WTC11 (cell line): ENCODE data around the gene IL9. TPM values are rescaled to one million over a fixed set of nuclear protein-coding genes. Genes with fewer than 3 reads are reported as not detected.

Experiments
- ATAC-seq: fragments of 200-7000 bp; cut with Tn5 transposase; 2 replicates; pipeline ENCODE4 v1.10.0; 2021; ENCODE audit warnings: mild to moderate bottlenecking, moderate library complexity
- CTCF ChIA-PET: fragments of 300-600 bp; sonication (Branson Sonifier 250); formaldehyde crosslinking; loops from one replicate; lab custom pipeline; 2021; ENCODE audit warnings: antibody characterized with exemption; lab: Charles Lee
- POLR2A ChIA-PET: fragments of 350-600 bp; sonication (Branson Sonifier 250); formaldehyde crosslinking; loops from one replicate; lab custom pipeline; 2021; ENCODE audit warnings: antibody characterized with exemption; lab: Charles Lee
- DNase-seq: peaks from one replicate; pipeline ENCODE4 v3.0.0; 2021; ENCODE audit warnings: low spot score
- H3K27ac Mint-ChIP-seq: 2 replicates; pipeline ENCODE4 v1.8.0; 2021; ENCODE audit warnings: mixed read lengths
- H3K27me3 Mint-ChIP-seq: 2 replicates; pipeline ENCODE4 v1.8.0; 2021; ENCODE audit warnings: low read depth, mild to moderate bottlenecking, moderate library complexity, mixed read lengths
- H3K36me3 Mint-ChIP-seq: 2 replicates; pipeline ENCODE4 v1.8.0; 2021; ENCODE audit warnings: mixed read lengths
- H3K4me1 Mint-ChIP-seq: 2 replicates; pipeline ENCODE4 v1.8.0; 2022; ENCODE audit warnings: mixed read lengths
- H3K4me3 Mint-ChIP-seq: 2 replicates; pipeline ENCODE4 v1.8.0; 2021; ENCODE audit warnings: mild to moderate bottlenecking, moderate library complexity, mixed read lengths
- H3K9me3 Mint-ChIP-seq: 2 replicates; pipeline ENCODE4 v1.8.0; 2021; ENCODE audit warnings: mixed read lengths
- AR ChIP-seq: fragments of 250-450 bp; sonication (Bioruptor Pico); IDR thresholded peaks from 2 replicates; pipeline ENCODE4 v1.9.0; 2021; ENCODE audit warnings: mild to moderate bottlenecking
- ATF2 ChIP-seq: sonication (generic); formaldehyde crosslinking; IDR thresholded peaks from 2 replicates; pipeline ENCODE4 v1.8.1; 2022; ENCODE audit warnings: low read depth, missing genetic modification reagents, borderline replicate concordance
- CBFB ChIP-seq: sonication (generic); formaldehyde crosslinking; IDR thresholded peaks from 2 replicates; pipeline ENCODE4 v1.8.1; 2022; ENCODE audit warnings: mild to moderate bottlenecking, low read depth, missing genetic modification reagents
- CREM ChIP-seq: sonication (generic); formaldehyde crosslinking; IDR thresholded peaks from 2 replicates; pipeline ENCODE4 v1.8.1; 2022; ENCODE audit warnings: mild to moderate bottlenecking, missing genetic modification reagents, moderate library complexity
- E2F1 ChIP-seq: sonication (generic); formaldehyde crosslinking; IDR thresholded peaks from 2 replicates; pipeline ENCODE4 v1.8.0; 2022; ENCODE audit warnings: mild to moderate bottlenecking, missing genetic modification reagents
- FOXP4 ChIP-seq: sonication (generic); formaldehyde crosslinking; IDR thresholded peaks from 2 replicates; pipeline ENCODE4 v1.8.0; 2022; ENCODE audit warnings: mild to moderate bottlenecking, missing genetic modification reagents
- IRF2 ChIP-seq: sonication (generic); formaldehyde crosslinking; IDR thresholded peaks from 2 replicates; pipeline ENCODE4 v1.8.0; 2022; ENCODE audit warnings: low read depth, missing genetic modification reagents, borderline replicate concordance
- MXD4 ChIP-seq: fragments of 250-450 bp; sonication (Bioruptor Pico); IDR thresholded peaks from 2 replicates; pipeline ENCODE4 v1.8.0; 2021; ENCODE audit warnings: mild to moderate bottlenecking, moderate library complexity, borderline replicate concordance
- MYBL2 ChIP-seq: sonication (generic); formaldehyde crosslinking; IDR thresholded peaks from 2 replicates; pipeline ENCODE4 v1.8.1; 2023; ENCODE audit warnings: mild to moderate bottlenecking, moderate library complexity, missing genetic modification reagents
- NFE2L1 ChIP-seq: sonication (generic); formaldehyde crosslinking; IDR thresholded peaks from 2 replicates; pipeline ENCODE4 v1.8.1; 2023; ENCODE audit warnings: missing genetic modification reagents
- PRDM15 ChIP-seq: sonication (generic); formaldehyde crosslinking; IDR thresholded peaks from 2 replicates; pipeline ENCODE4 v1.8.0; 2022; ENCODE audit warnings: missing genetic modification reagents
- RELA ChIP-seq: sonication (generic); formaldehyde crosslinking; IDR thresholded peaks from 2 replicates; pipeline ENCODE4 v1.8.1; 2022; ENCODE audit warnings: missing genetic modification reagents, mild to moderate bottlenecking, borderline replicate concordance
- ZNF232 ChIP-seq: sonication (generic); formaldehyde crosslinking; IDR thresholded peaks from 2 replicates; pipeline ENCODE4 v1.8.0; 2022; ENCODE audit warnings: mild to moderate bottlenecking, missing genetic modification reagents
- ZNF425 ChIP-seq: fragments of 250-450 bp; sonication (Bioruptor Pico); conservative IDR thresholded peaks from 2 replicates; pipeline ENCODE4 v1.9.0; 2021; ENCODE audit warnings: mild to moderate bottlenecking
- ZNF532 ChIP-seq: fragments of 250-450 bp; sonication (Bioruptor Pico); IDR thresholded peaks from 2 replicates; pipeline ENCODE4 v1.9.0; 2021; ENCODE audit warnings: mild to moderate bottlenecking, borderline replicate concordance
- total RNA-seq: library from RNA; stranded (reverse); gene quantifications from 3 replicates; pipeline ENCODE4 v1.2.3, GENCODE V29; 2021

The IL9 gene
- total RNA-seq, 1 experiment from 2014 or later: not detected

- DNase-seq: no peak
- no peaks in the 10 kb centered on the region; the same call in 1 of the 2 replicates for H3K27me3 Mint-ChIP-seq
- ATAC-seq: no peak
- no peaks in the 10 kb centered on the region for H3K36me3 Mint-ChIP-seq
- CTCF ChIA-PET: interaction anchor here (1.4 to 1.8 kb wide), 2 partner anchors 11 to 36 kb away, joined by 4 to 5 read pairs; partner anchors contain the start of gene SLC25A48
- no peak overlapping the region for H3K27ac Mint-ChIP-seq
- H3K4me3 Mint-ChIP-seq: no peak overlapping the region
- POLR2A ChIA-PET: no interaction called here
- no peaks in the 10 kb centered on the region for H3K4me1 Mint-ChIP-seq
- no peaks in the 10 kb centered on the region for H3K9me3 Mint-ChIP-seq
- TF ChIP-seq ZNF232 (no peak), AR (CRISPR knock-in tag) (no peak), IRF2 (CRISPR knock-in tag) (no peak), CBFB (CRISPR knock-in tag) (no peak), ZNF425 (no peak), MYBL2 (CRISPR knock-in tag) (no peak), PRDM15 (CRISPR knock-in tag) (no peak), ZNF532 (CRISPR knock-in tag) (no peak), MXD4 (CRISPR knock-in tag) (no peak), RELA (CRISPR knock-in tag) (no peak), CREM (CRISPR knock-in tag) (no peak), E2F1 (CRISPR knock-in tag) (no peak), NFE2L1 (CRISPR knock-in tag) (no peak), ATF2 (CRISPR knock-in tag) (no peak), FOXP4 (CRISPR knock-in tag) (no peak)
Observed at GRCh38 chr5:135871268-135871915, 24.2 kb downstream of the IL9 start.
